GM18909 (cell line): ENCODE measurements around the gene MISP.

Experiments used
- ATAC-seq: cut with Tn5 transposase; IDR thresholded peaks from one replicate; pipeline ENCODE4 v1.9.1; 2021; ENCODE audit warnings: mild to moderate bottlenecking; ENCODE audit not compliant: unreplicated experiment, poor library complexity

Gene MISP

DNA sequence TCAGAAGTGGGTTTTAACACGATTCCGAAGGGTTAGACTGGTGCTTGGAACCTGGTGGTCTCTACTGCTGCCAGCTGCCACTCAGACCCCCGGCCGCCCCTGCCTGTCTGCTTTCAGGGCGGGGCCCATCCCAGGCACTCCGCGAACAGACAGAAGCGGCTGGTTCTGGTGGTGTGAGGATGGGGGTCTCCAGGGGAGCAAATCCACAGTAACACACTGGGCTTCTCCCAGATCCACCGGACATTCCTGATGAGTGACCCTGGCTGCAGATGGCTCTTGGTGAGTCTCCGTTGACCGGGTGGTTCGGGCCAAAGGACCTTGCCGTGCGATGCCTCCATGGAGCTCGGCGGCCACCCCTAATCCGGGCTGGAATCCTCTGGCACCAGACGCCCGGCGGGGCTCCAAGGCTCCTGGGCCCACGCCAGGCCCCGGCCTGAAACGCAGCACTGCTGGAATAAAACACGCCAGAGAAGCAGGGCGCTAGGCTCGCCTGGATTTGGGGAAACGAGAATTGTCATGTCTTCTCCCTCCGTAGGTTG lies 44.2 kb downstream of the MISP start:
- ATAC-seq = no peak

GRCh38 chr19:795691-796581 lies 45.0 kb downstream of the MISP start:
- ATAC-seq = no peak

DNA sequence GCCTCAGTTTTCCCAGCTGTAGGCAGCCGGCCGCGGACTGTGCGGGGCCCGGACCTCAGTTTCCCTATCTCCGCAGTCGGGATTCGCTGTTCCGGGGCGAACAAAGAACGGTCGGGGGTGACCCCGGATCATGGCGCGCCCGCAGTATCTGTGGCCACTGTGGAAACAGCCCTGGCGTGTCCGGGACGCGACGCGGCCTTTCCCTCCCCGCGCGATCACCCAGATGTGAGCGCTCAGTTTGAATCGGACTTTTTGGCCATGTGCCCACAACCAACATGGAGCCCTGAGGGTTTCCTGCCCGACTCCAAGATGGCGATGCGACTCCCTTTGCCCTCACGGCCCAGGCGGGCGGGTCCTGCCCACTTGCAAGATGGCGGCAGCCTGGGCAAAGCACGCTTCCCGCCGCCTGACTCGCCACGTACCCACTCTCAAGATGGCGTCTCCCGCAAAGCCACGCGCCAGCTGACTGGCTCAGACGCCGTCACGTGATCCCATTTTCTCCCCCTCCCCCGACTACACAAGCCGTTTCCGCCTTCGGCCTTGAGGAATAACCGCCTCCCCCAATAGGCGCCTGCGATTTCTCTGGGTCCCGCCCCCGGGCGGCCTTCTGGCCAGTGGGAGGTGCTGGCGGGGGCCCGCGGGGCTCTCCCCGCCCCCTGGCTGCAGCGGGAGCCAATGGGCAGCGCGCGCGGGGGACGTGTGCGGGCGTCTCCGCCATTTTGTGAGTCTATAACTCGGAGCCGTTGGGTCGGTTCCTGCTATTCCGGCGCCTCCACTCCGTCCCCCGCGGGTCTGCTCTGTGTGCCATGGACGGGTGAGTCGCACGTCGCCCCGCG lies 46.0 kb downstream of the MISP start, which contains the start of gene PTBP1:
PTBP1 (plus strand) TSS at position 761 of the 836 bp plus-strand sequence; CDS start at position 807, 46 bp downstream.
- ATAC-seq = peak; percentile 81

- ATAC-seq = peak; percentile 47
Observed at GRCh38 chr19:797528-798414, 46.9 kb downstream of the MISP start.

GRCh38 chr19:798415-799075 lies 47.6 kb downstream of the MISP start:
- no peak for ATAC-seq

DNA sequence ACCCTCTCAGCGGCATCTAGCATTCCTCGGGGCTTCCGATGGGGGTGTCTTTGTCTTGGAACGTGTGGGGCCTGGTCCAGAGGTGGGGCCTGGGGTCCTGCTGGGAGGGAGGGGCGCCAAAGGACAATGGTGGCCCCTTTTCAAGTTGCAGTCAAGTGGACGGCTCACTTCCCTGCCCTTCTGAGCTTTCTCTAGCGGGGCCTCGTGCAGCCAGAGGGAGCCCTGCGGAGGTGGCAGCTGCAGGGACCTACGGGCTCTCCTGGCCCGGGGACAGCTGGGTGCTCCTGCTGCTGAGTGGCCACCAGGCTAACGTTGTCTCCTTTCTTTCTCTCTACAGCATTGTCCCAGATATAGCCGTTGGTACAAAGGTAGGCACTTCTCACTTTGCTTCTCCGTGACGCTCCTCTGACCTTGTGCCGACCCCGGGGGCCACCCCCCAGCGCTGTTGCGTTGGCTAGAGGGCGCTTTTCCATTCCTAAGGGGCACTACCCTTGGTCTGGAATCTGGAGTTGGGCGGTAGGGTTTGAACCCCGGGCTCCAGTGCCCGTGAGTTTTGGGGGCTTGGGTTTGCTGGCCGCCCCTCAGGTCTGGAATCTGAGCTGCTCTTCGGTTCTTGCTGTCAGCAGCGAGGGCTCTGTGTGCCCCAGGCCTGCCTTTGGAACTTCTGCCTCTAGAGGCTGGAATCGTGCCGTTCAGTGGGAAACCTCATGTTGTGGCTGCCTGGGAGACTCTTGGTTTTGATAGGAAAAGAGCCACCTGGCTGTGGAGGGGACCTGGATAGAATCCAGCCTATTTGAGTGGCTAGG lies 48.4 kb downstream of the MISP start:
- no peak for ATAC-seq

DNA sequence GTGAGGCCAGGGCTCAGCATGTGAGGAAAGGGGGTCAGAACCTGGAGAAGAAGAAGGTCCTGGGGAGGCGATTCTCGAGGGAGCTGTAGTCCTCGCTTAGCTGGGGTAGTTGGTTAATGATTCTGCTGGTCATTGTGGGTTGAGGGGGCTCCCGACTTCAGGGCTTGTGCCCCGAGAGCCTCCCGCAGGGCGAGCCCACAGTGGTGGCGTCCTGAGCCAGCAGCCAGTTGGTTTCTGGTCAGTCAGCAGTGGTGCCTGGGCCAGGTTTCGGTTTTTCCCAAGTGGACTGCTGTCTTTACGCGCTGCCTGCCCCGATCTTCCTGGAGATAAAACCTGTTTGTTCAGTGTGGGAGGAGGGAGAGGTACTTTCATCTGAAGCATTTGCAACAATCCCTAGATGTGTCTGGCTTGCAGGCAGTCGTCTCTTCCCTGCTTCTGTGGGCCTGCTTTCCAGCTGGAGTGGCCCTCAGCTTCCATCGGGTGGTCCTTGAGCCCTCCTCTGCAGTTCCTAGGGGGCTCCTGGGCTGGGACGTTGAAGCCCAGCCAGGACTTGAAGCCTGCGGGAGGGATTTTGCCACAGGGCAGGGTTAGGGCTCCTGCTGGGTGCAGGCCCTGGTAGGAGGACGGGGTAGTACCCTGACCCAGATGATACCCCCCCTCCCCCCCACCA lies 49.6 kb downstream of the MISP start:
- no peak for ATAC-seq

DNA sequence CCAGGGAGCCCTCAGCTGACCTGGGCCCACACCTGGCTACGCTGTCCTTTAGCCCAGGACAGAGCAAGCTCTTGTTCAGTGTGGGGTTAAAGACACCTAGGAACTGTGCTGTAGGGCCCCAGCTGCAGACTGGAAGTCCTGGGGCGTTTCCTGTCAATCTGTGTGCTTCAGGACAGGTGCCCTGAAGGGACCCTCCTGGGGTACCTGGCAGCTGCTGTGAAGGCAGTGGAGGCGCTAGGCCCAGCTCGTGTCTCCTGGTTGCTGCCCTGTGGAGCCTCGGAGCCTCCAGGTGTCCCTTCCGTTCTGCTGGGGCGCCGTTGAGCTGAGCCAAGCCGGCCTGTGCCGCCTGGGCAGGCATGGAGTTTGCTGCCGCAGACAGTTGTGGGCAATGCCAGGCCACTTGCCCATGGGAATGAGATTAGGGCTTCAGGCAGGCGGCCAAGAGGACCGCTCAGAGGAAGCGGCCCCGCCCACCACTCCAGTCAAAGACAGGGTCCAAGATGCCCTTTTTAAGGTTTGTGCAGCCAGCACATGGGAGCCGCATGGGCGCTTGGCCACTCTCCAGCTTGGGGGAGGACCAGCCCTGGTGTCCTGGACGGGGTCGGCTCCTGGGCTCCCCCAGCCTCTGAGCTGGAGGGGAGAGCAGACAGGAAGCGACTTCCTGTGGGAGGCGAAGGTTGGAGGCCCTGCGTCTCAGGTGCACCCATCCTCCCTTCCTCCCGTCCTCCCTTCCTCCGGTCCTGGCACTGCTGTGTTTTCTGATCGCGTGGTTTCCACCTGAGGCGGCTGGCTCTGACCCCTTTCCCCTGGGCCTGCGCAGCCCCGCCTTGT lies 50.3 kb downstream of the MISP start:
- ATAC-seq = no peak

GRCh38 chr19:801861-802497 lies 51.1 kb downstream of the MISP start:
- no peak for ATAC-seq

- no peak for ATAC-seq
Observed at GRCh38 chr19:802498-803098, 51.7 kb downstream of the MISP start.

DNA sequence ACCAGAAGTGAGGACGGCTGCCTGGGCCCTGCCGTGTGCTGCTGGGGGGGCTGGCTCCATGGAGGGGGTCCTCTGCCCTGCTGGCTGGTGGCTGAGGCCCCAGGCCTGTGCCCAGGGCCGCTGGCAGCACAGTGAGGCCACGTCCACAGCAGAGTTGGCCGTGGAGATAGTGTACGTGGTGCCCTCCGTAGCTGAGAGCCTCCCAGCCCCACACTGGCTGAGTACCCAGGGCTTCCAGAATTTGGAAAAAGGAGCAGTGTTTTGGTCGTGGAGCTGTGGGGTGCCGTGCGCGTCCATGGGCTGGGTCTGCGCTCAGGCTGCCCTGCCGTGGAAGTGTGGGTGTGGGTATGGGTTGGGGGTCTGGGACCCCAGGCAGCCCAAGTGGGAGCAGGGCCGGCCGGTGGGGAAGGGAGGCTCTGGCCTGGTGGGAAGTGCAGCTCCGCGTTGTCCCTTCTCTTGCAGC lies 52.2 kb downstream of the MISP start:
- ATAC-seq = no peak

- no peak for ATAC-seq
Observed at GRCh38 chr19:803686-804418, 52.9 kb downstream of the MISP start.

DNA sequence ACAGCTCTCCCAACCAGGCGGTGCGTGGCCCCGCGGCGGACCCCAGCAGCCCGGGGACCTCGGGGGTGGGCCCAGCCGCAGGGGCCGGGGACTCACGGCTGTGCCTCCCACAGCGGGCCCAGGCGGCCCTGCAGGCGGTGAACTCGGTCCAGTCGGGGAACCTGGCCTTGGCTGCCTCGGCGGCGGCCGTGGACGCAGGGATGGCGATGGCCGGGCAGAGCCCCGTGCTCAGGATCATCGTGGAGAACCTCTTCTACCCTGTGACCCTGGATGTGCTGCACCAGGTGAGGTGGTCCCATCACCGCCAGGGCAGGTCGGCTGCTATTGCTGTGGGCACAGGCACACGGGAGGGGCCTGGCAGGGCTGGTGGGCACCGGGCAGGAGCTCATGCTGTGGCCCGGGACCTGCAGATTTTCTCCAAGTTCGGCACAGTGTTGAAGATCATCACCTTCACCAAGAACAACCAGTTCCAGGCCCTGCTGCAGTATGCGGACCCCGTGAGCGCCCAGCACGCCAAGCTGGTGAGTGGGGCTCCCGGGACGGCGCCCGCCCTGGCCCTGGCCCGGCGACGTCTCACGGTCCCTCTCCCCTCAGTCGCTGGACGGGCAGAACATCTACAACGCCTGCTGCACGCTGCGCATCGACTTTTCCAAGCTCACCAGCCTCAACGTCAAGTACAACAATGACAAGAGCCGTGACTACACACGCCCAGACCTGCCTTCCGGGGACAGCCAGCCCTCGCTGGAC lies 53.7 kb downstream of the MISP start:
- no peak for ATAC-seq

- ATAC-seq = no peak
Observed at GRCh38 chr19:805166-805551, 54.2 kb downstream of the MISP start.
